Cardiac muscle cell (in vitro differentiated cells and primary cell): ENCODE results near the gene CUL3. TPM values are rescaled to one million over a fixed set of nuclear protein-coding genes. Genes with fewer than 3 reads are reported as not detected.
A peak's percentile ranks its signal among the peaks of the same experiment; 100 is the strongest.

Experiments
- DNase-seq, 2 donors: peaks; one replicate each; pipeline versions ENCODE4 v3.0.0 to v3.0.0-alpha.2; 2010 to 2017; ENCODE audit warnings: low read depth in 1 of 2, low spot score in 1 of 2
- H3K27ac ChIP-seq: fragments of 200-600 bp; sonication (generic); 2 replicates; pipeline ENCODE4 v1.5.1; 2016
- H3K27me3 ChIP-seq: fragments of 200-600 bp; sonication (generic); 2 replicates; pipeline ENCODE4 v1.6.0; 2016; ENCODE audit warnings: control low read depth
- H3K36me3 ChIP-seq: fragments of 200-600 bp; sonication (generic); 2 replicates; pipeline ENCODE4 v1.5.1; 2016; ENCODE audit warnings: control low read depth
- H3K4me1 ChIP-seq: fragments of 200-600 bp; sonication (generic); 2 replicates; pipeline ENCODE4 v1.8.1; 2017; ENCODE audit warnings: low read depth, mild to moderate bottlenecking, mixed run types
- H3K4me3 ChIP-seq: fragments of 200-600 bp; sonication (generic); 2 replicates; pipeline ENCODE4 v1.5.1; 2016; ENCODE audit warnings: mild to moderate bottlenecking
- H3K9me3 ChIP-seq: fragments of 200-600 bp; sonication (generic); 2 replicates; pipeline ENCODE4 v1.5.1; 2017; ENCODE audit warnings: low read depth, mild to moderate bottlenecking, control low read depth
- polyA plus RNA-seq: library from polyadenylated mRNA; unstranded; fragments of >200 nt; fragmentation: Nextera tagmentation; extraction: Ambion mirVana; gene quantifications from 2 replicates; pipeline ENCODE4 v1.2.1, GENCODE V29; 2016
- total RNA-seq: library from RNA; depleted of rRNA; stranded (reverse); fragments of >200 nt; gene quantifications from 2 replicates; pipeline ENCODE4 v1.2.3, GENCODE V29; 2016
- TF ChIP-seq, protein P1 (sequence below): IDR thresholded peaks from 2 replicates; pipeline ENCODE4 v1.5.1; 2012; ENCODE audit warnings: low read depth, mild to moderate bottlenecking, low read length

The CUL3 gene
- total and polyA plus RNA-seq, 2 experiments from 2014 or later, result 47.6 to 78.8 TPM

DNA sequence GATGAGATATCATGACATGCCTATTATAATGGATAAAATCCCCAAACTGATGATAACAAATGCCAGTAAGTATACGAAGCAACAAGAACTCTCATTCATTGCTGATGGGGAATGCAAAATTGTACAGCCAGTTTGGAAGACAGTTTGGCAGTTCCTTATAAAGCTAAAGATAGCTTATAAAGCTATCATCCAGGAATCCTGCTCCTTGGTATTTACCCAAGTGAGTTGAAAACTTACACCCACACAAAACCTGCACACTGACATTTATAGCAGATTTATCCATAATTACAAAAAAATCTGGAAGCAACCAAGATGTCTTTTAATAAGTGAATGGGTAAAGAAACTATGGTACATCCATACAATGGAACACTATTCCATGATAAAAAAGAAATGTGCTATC, 123.8 kb downstream of the CUL3 start:
- TF ChIP-seq, protein P1, sequence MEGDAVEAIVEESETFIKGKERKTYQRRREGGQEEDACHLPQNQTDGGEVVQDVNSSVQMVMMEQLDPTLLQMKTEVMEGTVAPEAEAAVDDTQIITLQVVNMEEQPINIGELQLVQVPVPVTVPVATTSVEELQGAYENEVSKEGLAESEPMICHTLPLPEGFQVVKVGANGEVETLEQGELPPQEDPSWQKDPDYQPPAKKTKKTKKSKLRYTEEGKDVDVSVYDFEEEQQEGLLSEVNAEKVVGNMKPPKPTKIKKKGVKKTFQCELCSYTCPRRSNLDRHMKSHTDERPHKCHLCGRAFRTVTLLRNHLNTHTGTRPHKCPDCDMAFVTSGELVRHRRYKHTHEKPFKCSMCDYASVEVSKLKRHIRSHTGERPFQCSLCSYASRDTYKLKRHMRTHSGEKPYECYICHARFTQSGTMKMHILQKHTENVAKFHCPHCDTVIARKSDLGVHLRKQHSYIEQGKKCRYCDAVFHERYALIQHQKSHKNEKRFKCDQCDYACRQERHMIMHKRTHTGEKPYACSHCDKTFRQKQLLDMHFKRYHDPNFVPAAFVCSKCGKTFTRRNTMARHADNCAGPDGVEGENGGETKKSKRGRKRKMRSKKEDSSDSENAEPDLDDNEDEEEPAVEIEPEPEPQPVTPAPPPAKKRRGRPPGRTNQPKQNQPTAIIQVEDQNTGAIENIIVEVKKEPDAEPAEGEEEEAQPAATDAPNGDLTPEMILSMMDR, result no peak
- no peak for DNase-seq
- Histone ChIP-seq H3K4me1 (no peaks in the 10 kb centered on the region), H3K4me3 (no peak overlapping the region), H3K9me3 (no peaks in the 10 kb centered on the region), H3K36me3 (no peaks in the 10 kb centered on the region), H3K27me3 (no peaks in the 10 kb centered on the region), H3K27ac (no peak overlapping the region)

DNA sequence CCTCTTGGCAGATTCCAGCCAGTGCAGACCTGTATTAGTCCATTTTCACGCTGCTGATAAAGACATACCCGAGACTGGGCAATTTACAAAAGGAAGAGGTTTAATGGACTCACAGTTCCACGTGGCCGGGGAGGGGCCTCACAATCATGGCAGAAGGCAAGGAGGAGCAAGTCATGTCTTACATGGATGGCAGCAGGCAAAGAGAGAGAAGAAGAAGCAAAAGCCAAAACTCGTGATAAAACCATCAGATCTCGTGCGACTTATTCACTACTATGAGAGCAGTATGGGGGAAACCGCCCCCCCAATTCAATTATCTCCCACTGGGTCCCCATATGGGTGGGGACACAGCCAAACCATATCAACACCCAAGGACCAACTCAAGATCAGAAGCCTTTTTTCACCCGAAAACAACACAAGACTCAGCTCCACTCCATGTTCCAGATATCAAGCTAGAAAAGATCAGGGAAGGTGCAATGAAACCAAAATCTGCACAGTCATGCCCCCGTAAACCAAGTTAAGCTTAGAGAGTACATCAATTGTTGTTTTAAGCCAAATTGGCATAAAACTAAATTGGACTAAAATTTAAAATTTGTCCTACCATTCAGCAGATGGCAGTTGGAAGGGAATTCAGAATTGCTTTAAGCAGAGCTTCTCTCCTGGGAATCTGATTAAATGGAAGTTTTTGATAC, 127.6 kb downstream of the CUL3 start:
- no peaks in the 10 kb centered on the region for H3K4me1 ChIP-seq
- H3K27ac ChIP-seq, result no peak overlapping the region
- H3K9me3 ChIP-seq, result no peaks in the 10 kb centered on the region
- no peaks in the 10 kb centered on the region for H3K36me3 ChIP-seq
- no peaks in the 10 kb centered on the region for H3K27me3 ChIP-seq
- no peak overlapping the region for H3K4me3 ChIP-seq
- no peak for DNase-seq
- TF ChIP-seq, protein P1, result no peak

DNA sequence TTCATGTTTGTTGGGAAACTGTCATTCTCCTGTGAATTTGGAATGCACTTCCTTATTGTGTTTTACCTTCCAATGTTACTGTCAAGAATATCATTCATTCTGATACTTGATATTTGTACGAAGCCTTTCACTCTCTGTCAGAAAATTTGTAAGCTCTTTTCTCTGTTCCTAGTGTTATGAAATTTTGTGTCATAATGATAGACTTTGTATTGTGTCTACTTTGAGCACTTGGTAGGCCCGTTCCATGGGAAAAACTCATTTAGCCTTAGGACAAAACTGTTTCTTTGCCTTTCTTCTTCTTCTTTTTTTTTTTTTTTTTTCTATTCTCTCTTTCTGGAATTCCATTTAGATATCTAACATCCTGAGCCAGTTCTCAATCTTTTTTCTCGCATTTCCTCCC, 131.3 kb downstream of the CUL3 start:
- no peaks in the 10 kb centered on the region for H3K9me3 ChIP-seq
- no peaks in the 10 kb centered on the region for H3K36me3 ChIP-seq
- TF ChIP-seq, protein P1, result no peak
- no peak overlapping the region for H3K27ac ChIP-seq
- no peak for DNase-seq
- no peak overlapping the region for H3K4me3 ChIP-seq
- H3K27me3 ChIP-seq, result no peaks in the 10 kb centered on the region
- no peaks in the 10 kb centered on the region for H3K4me1 ChIP-seq

DNA sequence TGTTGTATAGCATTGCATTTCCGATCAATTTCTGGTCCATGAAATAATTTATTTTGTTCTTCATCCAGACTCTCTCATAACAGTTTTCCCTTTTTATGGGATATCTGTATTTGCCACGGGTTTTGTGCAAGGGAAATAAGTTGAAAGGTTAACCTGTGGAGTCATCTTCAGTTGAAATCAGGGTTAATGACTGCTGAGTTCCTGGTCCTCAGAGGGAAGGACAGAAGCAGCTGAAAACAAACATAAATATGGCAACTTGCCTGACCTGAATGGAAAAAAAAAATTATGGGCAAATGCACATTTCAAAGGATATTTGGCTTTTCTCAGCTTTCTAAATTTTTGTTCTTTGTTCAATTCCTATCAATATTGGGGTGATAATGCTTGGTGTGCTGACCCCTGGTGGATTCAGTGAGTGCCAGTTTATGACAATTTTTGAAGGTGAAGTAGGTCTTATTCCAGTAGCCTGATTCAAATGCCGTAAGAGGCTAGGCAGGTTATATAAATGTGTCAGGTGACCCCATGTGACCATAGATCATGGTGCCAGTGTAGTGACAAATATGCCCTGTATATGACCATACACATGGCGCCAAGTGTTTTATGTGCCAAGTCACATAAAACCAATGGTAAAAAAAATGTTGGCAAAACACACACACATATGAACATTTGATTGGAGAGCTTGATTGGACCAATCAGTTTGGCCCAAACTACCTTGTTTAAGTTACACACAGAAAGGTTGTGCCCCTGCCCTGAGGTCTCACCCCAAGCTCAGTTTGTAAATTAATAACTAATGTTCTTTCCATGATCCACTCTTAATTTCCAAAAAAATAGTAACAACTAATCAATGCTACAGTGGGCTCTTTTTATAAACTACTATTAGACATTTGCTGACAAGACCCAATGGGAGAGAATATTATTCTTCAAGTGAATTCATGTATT, 135.7 kb downstream of the CUL3 start:
- H3K27me3 ChIP-seq, result no peaks in the 10 kb centered on the region
- H3K9me3 ChIP-seq, result no peaks in the 10 kb centered on the region
- DNase-seq, result peak in 1 of 2 donors; percentile 36
- no peaks in the 10 kb centered on the region for H3K4me1 ChIP-seq
- H3K4me3 ChIP-seq, result no peak overlapping the region
- TF ChIP-seq, protein P1, result peak; percentile 67
- H3K27ac ChIP-seq, result no peak overlapping the region
- H3K36me3 ChIP-seq, result no peaks in the 10 kb centered on the region

DNA sequence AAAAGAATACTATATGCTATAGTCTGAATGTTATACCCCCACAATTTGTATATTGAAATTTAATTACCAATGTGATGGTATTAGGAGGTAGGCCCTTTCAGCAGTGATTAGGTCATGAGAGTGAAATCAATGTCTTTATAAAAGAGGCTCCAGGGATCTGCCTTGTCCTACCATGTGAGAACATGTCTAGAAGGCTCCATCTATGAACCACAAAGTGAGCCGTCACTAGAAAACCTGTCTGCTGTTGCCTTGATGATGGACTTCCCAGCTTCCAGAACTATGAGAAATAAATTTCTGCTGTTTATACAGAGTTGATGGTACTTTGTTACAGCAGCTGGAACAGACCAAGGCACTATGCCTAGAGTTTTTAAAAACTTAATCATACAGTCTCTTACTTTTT, 136.9 kb downstream of the CUL3 start:
- no peak overlapping the region for H3K4me3 ChIP-seq
- TF ChIP-seq, protein P1, result no peak
- no peaks in the 10 kb centered on the region for H3K27me3 ChIP-seq
- H3K9me3 ChIP-seq, result no peaks in the 10 kb centered on the region
- H3K27ac ChIP-seq, result no peak overlapping the region
- DNase-seq, result no peak
- H3K4me1 ChIP-seq, result no peaks in the 10 kb centered on the region
- H3K36me3 ChIP-seq, result no peaks in the 10 kb centered on the region
